ENCODE results near the gene PHB1. TPM values are rescaled to one million over a fixed set of nuclear protein-coding genes. Genes with fewer than 3 reads are reported as not detected.

PHB1 gene
- total RNA-seq, 2 experiments from 2014 or later = 441 to 451 TPM

- Mint-ChIP-seq H3K27me3 (no peaks in the 10 kb centered on the region), H3K9me3 (no peaks in the 10 kb centered on the region), H3K4me1 (peaks cover 49% of the 10 kb centered on the region), H3K4me3 (peak within 1 kb of the TSS; percentile 93), H3K36me3 (no peaks in the 10 kb centered on the region), H3K27ac (peak within 1 kb of the TSS; percentile 95)
- DNase-seq = peak; percentile 91
These were observed 52.6 kb downstream of the PHB1 start, which contains the start of gene ZNF652 for GRCh38 chr17:49361902-49362722. Gene ZNF652, minus strand, starts transcription at chr17:49362250. Its CDS starts 44,525 bp downstream, at chr17:49317725.

- Mint-ChIP-seq H3K4me1 (peaks cover 50% of the 10 kb centered on the region), H3K27ac (peak overlapping the region; percentile 95), H3K4me3 (peak overlapping the region; percentile 93), H3K27me3 (no peaks in the 10 kb centered on the region), H3K36me3 (no peaks in the 10 kb centered on the region), H3K9me3 (no peaks in the 10 kb centered on the region)
- DNase-seq = peak; percentile 69
These were observed 53.4 kb downstream of the PHB1 start for GRCh38 chr17:49361129-49361901.

GRCh38 chr17:49360796-49361128, 53.9 kb downstream of the PHB1 start:
- peak overlapping the region; percentile 93 for H3K4me3 Mint-ChIP-seq
- H3K27ac Mint-ChIP-seq = peak overlapping the region; percentile 95
- H3K27me3 Mint-ChIP-seq = no peaks in the 10 kb centered on the region
- H3K36me3 Mint-ChIP-seq = no peaks in the 10 kb centered on the region
- DNase-seq = no peak
- H3K4me1 Mint-ChIP-seq = peaks cover 51% of the 10 kb centered on the region
- no peaks in the 10 kb centered on the region for H3K9me3 Mint-ChIP-seq

GRCh38 chr17:49359990-49360795, 54.5 kb downstream of the PHB1 start:
- Mint-ChIP-seq H3K36me3 (peaks cover under 1% of the 10 kb centered on the region), H3K27ac (peak overlapping the region; percentile 95), H3K9me3 (no peaks in the 10 kb centered on the region), H3K27me3 (no peaks in the 10 kb centered on the region), H3K4me1 (peaks cover 48% of the 10 kb centered on the region), H3K4me3 (peak overlapping the region; percentile 93)
- no peak for DNase-seq

- H3K27ac Mint-ChIP-seq = peak overlapping the region; percentile 57
- peak overlapping the region; percentile 62 for H3K4me3 Mint-ChIP-seq
- H3K27me3 Mint-ChIP-seq = no peaks in the 10 kb centered on the region
- peaks cover 48% of the 10 kb centered on the region for H3K4me1 Mint-ChIP-seq
- H3K36me3 Mint-ChIP-seq = peaks cover 1% of the 10 kb centered on the region
- no peaks in the 10 kb centered on the region for H3K9me3 Mint-ChIP-seq
- peak; percentile 28 for DNase-seq
These were observed 55.9 kb downstream of the PHB1 start for GRCh38 chr17:49358641-49359247.

GRCh38 chr17:49357516-49357915, 57.2 kb downstream of the PHB1 start:
- peaks cover 56% of the 10 kb centered on the region for H3K4me1 Mint-ChIP-seq
- H3K9me3 Mint-ChIP-seq = peaks cover 3% of the 10 kb centered on the region
- no peak overlapping the region for H3K4me3 Mint-ChIP-seq

GRCh38 chr17:49356320-49356719, 58.4 kb downstream of the PHB1 start:
- Mint-ChIP-seq H3K36me3 (peaks cover 5% of the 10 kb centered on the region), H3K4me1 (peaks cover 60% of the 10 kb centered on the region), H3K4me3 (no peak overlapping the region), H3K27ac (no peak overlapping the region), H3K9me3 (peaks cover 4% of the 10 kb centered on the region), H3K27me3 (no peaks in the 10 kb centered on the region)
- no peak for DNase-seq

More at GRCh38 chr17:49357516-49357915, 57.2 kb downstream of the PHB1 start:
- no peak for DNase-seq
- H3K27ac Mint-ChIP-seq = no peak overlapping the region
- peaks cover 4% of the 10 kb centered on the region for H3K36me3 Mint-ChIP-seq
- no peaks in the 10 kb centered on the region for H3K27me3 Mint-ChIP-seq

Other genes with a start within 250 kb of the PHB1 start
- gene GNGT2, start 204.3 kb downstream of the PHB1 start, total RNA-seq = 10 to 100 TPM; 25.5 to 28.4 TPM
- gene ABI3, start 204.2 kb downstream of the PHB1 start, total RNA-seq = 10 to 100 TPM; 54.9 to 55.5 TPM
- not detected for gene PHOSPHO1, start 184.1 kb downstream of the PHB1 start, total RNA-seq
- 1 to 10 TPM; 5.3 to 5.5 TPM for gene ZNF652, start 52.6 kb downstream of the PHB1 start, total RNA-seq
- under 1 TPM in 1 of 2 experiments, not detected in 1; 0.16 TPM for gene NGFR, start 80.4 kb upstream of the PHB1 start, total RNA-seq
- under 1 TPM; 0.10 to 0.18 TPM for gene NXPH3, start 161.0 kb upstream of the PHB1 start, total RNA-seq

Measured in activated naive CD8-positive, alpha-beta T cell treated with anti-CD3 and anti-CD28 coated beads for 36 hours (primary cell).